ENCODE data around the gene VAMP5. TPM values are rescaled to one million over a fixed set of nuclear protein-coding genes. Genes with fewer than 3 reads are reported as not detected.

Gene VAMP5
- total and polyA plus RNA-seq, 2 experiments from 2014 or later = 2.7 to 36.1 TPM

- DNase-seq (ENCODE audit: low spot score) = no peak
- H3K9me2 ChIP-seq (replicated peaks; ENCODE audit: insufficient read depth) = no peaks in the 10 kb centered on the region
- TF ChIP-seq CTCF (IDR thresholded peaks at IDR 0.05; ENCODE audit: poor library complexity) (no peak), EZH2 (IDR thresholded peaks at IDR 0.05; ENCODE audit: borderline replicate concordance) (no peak)
- 64% methylated on average over 4 of the region's 4 CpGs for WGBS (ENCODE audit: low lambda C conversion rate, missing lambda C conversion rate)
- no peaks in the 10 kb centered on the region for H3K79me2 ChIP-seq
- peaks cover 25% of the 10 kb centered on the region for H3K4me1 ChIP-seq (ENCODE audit: insufficient read depth)
- H4K20me1 ChIP-seq (ENCODE audit: insufficient read depth, poor library complexity, severe bottlenecking) = no peaks in the 10 kb centered on the region
- no peak overlapping the region for H2AFZ ChIP-seq
- no peaks in the 10 kb centered on the region for H3K9me3 ChIP-seq (ENCODE audit: low read depth)
- H3K27ac ChIP-seq = no peak overlapping the region
- H3K4me2 ChIP-seq = no peak overlapping the region
- H3K4me3 ChIP-seq = no peak overlapping the region
- H3K36me3 ChIP-seq (replicated peaks; ENCODE audit: insufficient read depth, low read depth) = no peaks in the 10 kb centered on the region
- H3K27me3 ChIP-seq = no peaks in the 10 kb centered on the region
These were observed 4.0 kb downstream of the VAMP5 start for GRCh38 chr2:85588236-85588635.

- 88% methylated on average over 4 of the region's 4 CpGs for WGBS (ENCODE audit: low lambda C conversion rate, missing lambda C conversion rate)
These were observed 4.4 kb downstream of the VAMP5 start for GRCh38 chr2:85588645-85589044.

GRCh38 chr2:85589181-85589580 is 5.0 kb downstream of the VAMP5 start:
- no peaks in the 10 kb centered on the region for H3K9me3 ChIP-seq (ENCODE audit: low read depth)
- no peak overlapping the region for H3K4me3 ChIP-seq
- no peaks in the 10 kb centered on the region for H3K9me2 ChIP-seq (replicated peaks; ENCODE audit: insufficient read depth)
- no peak for DNase-seq (ENCODE audit: low spot score)
- H3K79me2 ChIP-seq = no peaks in the 10 kb centered on the region
- H4K20me1 ChIP-seq (ENCODE audit: insufficient read depth, poor library complexity, severe bottlenecking) = no peaks in the 10 kb centered on the region
- H3K4me1 ChIP-seq (ENCODE audit: insufficient read depth) = peaks cover 19% of the 10 kb centered on the region
- 91% methylated on average over 4 of the region's 4 CpGs for WGBS (ENCODE audit: low lambda C conversion rate, missing lambda C conversion rate)
- no peak for TF ChIP-seq CTCF (IDR thresholded peaks at IDR 0.05; ENCODE audit: poor library complexity)
- TF ChIP-seq EZH2phosphoT487 (IDR thresholded peaks at IDR 0.05; ENCODE audit: low read depth, severe bottlenecking, unreplicated experiment) = no peak
- TF ChIP-seq EZH2 (IDR thresholded peaks at IDR 0.05; ENCODE audit: borderline replicate concordance) = no peak
- H3K36me3 ChIP-seq (replicated peaks; ENCODE audit: insufficient read depth, low read depth) = no peaks in the 10 kb centered on the region
- H3K27me3 ChIP-seq = no peaks in the 10 kb centered on the region
- H3K4me2 ChIP-seq = no peak overlapping the region
- peak overlapping the region; percentile 79 for H3K27ac ChIP-seq
- no peak overlapping the region for H2AFZ ChIP-seq

More at GRCh38 chr2:85588645-85589044, 4.4 kb downstream of the VAMP5 start:
- H3K9me2 ChIP-seq (replicated peaks; ENCODE audit: insufficient read depth) = no peaks in the 10 kb centered on the region
- no peak overlapping the region for H2AFZ ChIP-seq
- TF ChIP-seq CTCF (IDR thresholded peaks at IDR 0.05; ENCODE audit: poor library complexity) = no peak
- TF ChIP-seq EZH2phosphoT487 (IDR thresholded peaks at IDR 0.05; ENCODE audit: low read depth, severe bottlenecking, unreplicated experiment) = no peak
- no peak for TF ChIP-seq EZH2 (IDR thresholded peaks at IDR 0.05; ENCODE audit: borderline replicate concordance)
- H3K9me3 ChIP-seq (ENCODE audit: low read depth) = no peaks in the 10 kb centered on the region
- H3K27me3 ChIP-seq = no peaks in the 10 kb centered on the region
- H3K36me3 ChIP-seq (replicated peaks; ENCODE audit: insufficient read depth, low read depth) = no peaks in the 10 kb centered on the region
- no peak for DNase-seq (ENCODE audit: low spot score)
- H3K4me3 ChIP-seq = no peak overlapping the region
- no peak overlapping the region for H3K27ac ChIP-seq
- H3K4me1 ChIP-seq (ENCODE audit: insufficient read depth) = peaks cover 23% of the 10 kb centered on the region
- no peak overlapping the region for H3K4me2 ChIP-seq
- no peaks in the 10 kb centered on the region for H4K20me1 ChIP-seq (ENCODE audit: insufficient read depth, poor library complexity, severe bottlenecking)
- no peaks in the 10 kb centered on the region for H3K79me2 ChIP-seq

Measured in hepatocyte (in vitro differentiated cells).